ENCODE results near the gene WRNIP1.

Gene WRNIP1

GRCh38 chr6:2740581-2740980, 24.6 kb upstream of the WRNIP1 start:
- no peak for DNase-seq (ENCODE audit: low read depth in 2 of 2, low spot score in 1 of 2)

- no peak for DNase-seq (ENCODE audit: low read depth in 2 of 2, low spot score in 1 of 2)
Observed at GRCh38 chr6:2741756-2742155, 23.4 kb upstream of the WRNIP1 start.

GRCh38 chr6:2743280-2744208, 21.6 kb upstream of the WRNIP1 start:
- DNase-seq (ENCODE audit: low read depth in 2 of 2, low spot score in 1 of 2) = no peak

GRCh38 chr6:2744209-2744771, 20.9 kb upstream of the WRNIP1 start:
- DNase-seq (ENCODE audit: low read depth in 2 of 2, low spot score in 1 of 2) = no peak

GRCh38 chr6:2744778-2745177, 20.4 kb upstream of the WRNIP1 start:
- no peak for DNase-seq (ENCODE audit: low read depth in 2 of 2, low spot score in 1 of 2)

GRCh38 chr6:2745246-2745645, 19.9 kb upstream of the WRNIP1 start:
- DNase-seq (ENCODE audit: low read depth in 2 of 2, low spot score in 1 of 2) = no peak

GRCh38 chr6:2746557-2747061, 18.6 kb upstream of the WRNIP1 start:
- DNase-seq (ENCODE audit: low read depth in 2 of 2, low spot score in 1 of 2) = no peak

- DNase-seq (ENCODE audit: low read depth in 2 of 2, low spot score in 1 of 2) = no peak
Observed at GRCh38 chr6:2748183-2748582, 17.0 kb upstream of the WRNIP1 start.

GRCh38 chr6:2749969-2750600, 15.1 kb upstream of the WRNIP1 start:
- peak in 1 of 2 donors; percentile 41 for DNase-seq (ENCODE audit: low read depth in 2 of 2, low spot score in 1 of 2)

GRCh38 chr6:2750832-2751231, 14.4 kb upstream of the WRNIP1 start, which contains the start of gene MYLK4:
Gene MYLK4, minus strand, starts transcription at chr6:2750922. Its CDS starts 1,628 bp downstream, at chr6:2749294.
- DNase-seq (ENCODE audit: low read depth in 2 of 2, low spot score in 1 of 2) = no peak

- DNase-seq (ENCODE audit: low read depth in 2 of 2, low spot score in 1 of 2) = no peak
Observed at GRCh38 chr6:2751871-2752270, 13.3 kb upstream of the WRNIP1 start.

GRCh38 chr6:2752477-2753109, 12.6 kb upstream of the WRNIP1 start:
- DNase-seq (ENCODE audit: low read depth in 2 of 2, low spot score in 1 of 2) = no peak

- DNase-seq (ENCODE audit: low read depth in 2 of 2, low spot score in 1 of 2) = no peak
Observed at GRCh38 chr6:2753110-2753489, 12.1 kb upstream of the WRNIP1 start.

GRCh38 chr6:2753743-2754142, 11.4 kb upstream of the WRNIP1 start:
- DNase-seq (ENCODE audit: low read depth in 2 of 2, low spot score in 1 of 2) = no peak

GRCh38 chr6:2754393-2754792, 10.8 kb upstream of the WRNIP1 start:
- no peak for DNase-seq (ENCODE audit: low read depth in 2 of 2, low spot score in 1 of 2)

GRCh38 chr6:2754911-2755310, 10.3 kb upstream of the WRNIP1 start:
- DNase-seq (ENCODE audit: low read depth in 2 of 2, low spot score in 1 of 2) = no peak

GRCh38 chr6:2755456-2755855, 9.7 kb upstream of the WRNIP1 start:
- no peak for DNase-seq (ENCODE audit: low read depth in 2 of 2, low spot score in 1 of 2)

GRCh38 chr6:2756241-2756640, 9.0 kb upstream of the WRNIP1 start:
- DNase-seq (ENCODE audit: low read depth in 2 of 2, low spot score in 1 of 2) = no peak

- no peak for DNase-seq (ENCODE audit: low read depth in 2 of 2, low spot score in 1 of 2)
Observed at GRCh38 chr6:2756687-2757224, 8.4 kb upstream of the WRNIP1 start.

GRCh38 chr6:2758980-2759379, 6.2 kb upstream of the WRNIP1 start:
- no peak for DNase-seq (ENCODE audit: low read depth in 2 of 2, low spot score in 1 of 2)
